ENCODE measurements around the gene NCF2.

Gene NCF2

DNA sequence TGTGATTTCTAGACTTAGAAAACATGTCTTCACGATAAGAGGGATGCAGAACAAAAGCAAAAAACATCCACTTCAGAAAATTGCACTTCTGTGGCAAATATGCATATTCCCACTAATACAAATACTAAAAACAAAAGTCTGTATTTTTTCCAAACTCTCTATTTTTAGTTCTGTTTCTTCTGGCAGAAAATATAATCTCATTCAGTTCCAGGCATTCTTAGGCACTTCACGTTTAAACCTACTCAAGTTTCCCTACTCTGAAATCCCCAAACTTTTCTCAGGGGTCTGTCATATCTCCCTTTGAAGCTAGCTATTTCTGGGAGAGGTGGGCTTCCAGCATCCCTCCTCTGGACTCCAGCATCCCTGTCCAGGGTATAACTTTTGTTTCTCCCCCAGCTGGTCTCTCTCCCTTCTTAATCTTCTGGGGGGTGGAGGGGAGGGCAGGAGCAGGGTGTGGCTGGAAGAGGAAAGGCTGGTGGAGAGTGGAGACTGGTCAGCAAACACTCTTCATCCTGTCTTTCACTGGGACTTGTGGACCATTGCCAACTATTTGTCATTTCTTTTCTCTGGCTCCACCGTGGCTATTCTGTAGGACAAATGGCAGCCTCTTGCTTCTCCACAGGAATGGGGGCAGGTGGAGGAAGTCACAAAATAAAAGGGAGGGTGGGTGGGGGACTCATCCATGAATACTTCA is 19.6 kb upstream of the NCF2 start:
- no peak for DNase-seq

GRCh38 chr1:183609313-183609712 is 19.1 kb upstream of the NCF2 start:
- no peak for DNase-seq

DNA sequence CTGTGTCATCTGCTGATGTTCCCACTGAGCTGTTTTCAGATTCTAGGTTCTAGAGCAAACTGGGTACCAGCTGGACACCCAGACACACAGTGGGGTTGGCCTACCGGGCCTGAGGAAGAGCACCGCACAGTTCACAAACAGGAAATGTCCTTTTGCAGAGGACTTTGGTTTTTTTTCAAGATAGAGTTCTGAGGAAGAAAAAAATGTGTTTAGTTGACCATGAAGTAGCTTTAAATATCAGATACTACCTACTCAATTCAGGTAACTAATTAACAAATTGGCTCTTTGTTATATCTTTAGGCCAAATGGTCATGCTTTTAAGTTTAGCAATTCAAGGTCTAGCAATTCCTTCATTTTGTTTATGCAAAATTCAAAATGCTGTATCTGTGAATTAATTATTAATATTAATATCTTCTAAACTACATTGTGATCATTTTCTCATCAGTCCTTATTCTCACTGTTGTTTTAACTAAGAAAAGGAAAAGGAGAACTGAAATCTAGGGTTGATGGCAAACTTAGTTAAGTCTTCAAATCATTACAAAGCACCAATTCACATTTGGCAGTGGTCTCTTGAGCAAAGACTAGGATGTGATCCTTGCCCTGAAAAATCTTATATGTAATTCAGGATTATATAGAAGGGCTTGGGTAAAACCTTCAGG is 17.2 kb upstream of the NCF2 start:
- DNase-seq = no peak

DNA sequence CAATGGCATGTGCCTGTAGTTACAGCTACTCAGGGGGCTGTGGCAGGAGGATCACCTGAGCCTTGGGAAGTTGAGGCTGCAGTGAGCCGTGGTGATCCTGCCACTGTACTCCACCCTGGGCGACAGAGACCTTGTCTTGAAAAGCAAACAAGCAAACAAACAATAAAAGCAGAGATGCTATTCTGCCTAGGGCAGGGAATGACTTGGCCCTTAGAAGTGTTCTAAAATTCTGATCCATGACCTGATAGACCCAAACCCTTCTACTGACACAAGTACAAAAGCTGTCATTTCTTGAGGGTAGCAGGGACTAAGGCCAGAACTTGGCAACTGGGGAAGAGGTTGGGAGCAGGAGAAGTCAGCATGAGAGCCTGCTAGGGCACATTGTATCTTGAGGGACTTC is 15.6 kb upstream of the NCF2 start:
- no peak for DNase-seq

GRCh38 chr1:183604815-183605214 is 14.6 kb upstream of the NCF2 start:
- DNase-seq = no peak

DNA sequence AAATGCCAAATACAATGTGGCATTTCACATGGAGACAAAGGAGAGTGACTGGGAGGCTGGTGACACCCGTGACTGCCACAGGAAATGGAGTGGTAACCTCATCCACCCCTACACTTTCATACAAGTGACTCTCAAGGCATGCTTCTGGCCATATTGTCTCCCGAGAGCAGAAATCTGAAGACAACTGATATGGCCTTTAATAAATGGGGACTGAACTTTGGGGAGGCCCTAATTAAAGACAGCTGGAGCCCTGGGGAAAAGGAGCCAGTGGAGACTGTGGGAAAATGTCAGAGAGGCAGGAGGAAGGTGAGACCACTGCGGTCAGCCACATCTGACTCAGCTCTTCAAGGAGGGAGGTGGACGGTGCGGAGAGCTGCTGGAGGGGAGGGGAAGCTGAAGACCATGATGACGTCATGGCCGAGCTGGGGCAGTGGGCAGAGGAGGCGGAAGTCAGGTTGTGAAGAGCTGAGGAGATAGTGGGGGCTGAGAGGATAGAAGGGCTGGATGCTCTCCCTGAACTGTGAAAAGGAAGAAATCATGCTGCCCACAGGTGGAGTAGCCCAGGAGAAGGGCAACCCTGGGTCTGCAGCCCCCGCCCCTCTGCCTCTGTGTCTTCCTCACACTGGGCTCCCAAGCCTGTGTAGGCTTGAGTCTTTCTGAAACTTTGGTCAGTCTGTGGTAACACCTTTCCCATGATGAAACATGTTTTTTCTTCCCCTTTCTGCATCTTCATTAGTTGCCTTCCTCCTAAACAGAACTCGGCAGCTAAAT is 14.0 kb upstream of the NCF2 start:
- no peak for DNase-seq

GRCh38 chr1:183602510-183602909 is 12.3 kb upstream of the NCF2 start:
- DNase-seq = no peak

DNA sequence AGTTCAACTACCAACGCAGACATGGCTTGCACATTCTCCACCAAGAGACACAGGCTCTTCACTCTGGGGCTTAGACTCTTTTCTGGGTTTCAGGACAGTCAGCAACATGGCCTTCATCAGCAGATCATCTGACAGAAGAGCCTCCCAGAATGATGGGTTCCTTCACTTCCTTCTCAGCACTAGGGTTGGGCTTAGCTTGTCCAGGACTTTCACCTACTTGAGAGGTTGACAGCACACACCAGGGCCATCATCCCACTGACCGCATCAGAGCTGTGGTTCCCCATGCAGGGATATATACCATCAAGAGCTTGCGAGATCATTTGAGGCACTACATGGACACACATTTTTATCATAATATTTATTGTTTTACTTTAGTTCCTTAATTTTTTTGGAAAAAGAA is 10.4 kb upstream of the NCF2 start:
- DNase-seq = no peak

- DNase-seq = no peak
Measured at GRCh38 chr1:183600136-183600535, 9.9 kb upstream of the NCF2 start.

DNA sequence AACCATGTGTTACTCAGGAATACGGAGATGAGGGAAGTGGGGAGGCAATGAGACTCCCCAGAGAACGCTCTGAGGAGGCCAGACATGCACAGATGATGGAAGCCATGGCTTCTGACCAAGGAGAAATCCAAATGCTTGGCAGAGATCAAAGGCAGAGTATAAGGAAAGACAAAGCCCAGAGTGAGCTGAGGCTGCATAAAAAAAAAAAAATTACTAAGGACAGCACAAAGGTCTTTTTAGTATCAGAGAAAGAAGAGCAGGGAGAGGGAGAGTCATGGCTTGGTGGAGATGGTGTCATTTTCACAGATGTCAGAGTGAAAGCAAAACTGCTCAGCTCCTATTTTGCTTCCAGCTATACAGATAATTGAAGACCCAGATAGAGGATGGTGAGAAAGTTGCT is 8.1 kb upstream of the NCF2 start:
- no peak for DNase-seq

DNA sequence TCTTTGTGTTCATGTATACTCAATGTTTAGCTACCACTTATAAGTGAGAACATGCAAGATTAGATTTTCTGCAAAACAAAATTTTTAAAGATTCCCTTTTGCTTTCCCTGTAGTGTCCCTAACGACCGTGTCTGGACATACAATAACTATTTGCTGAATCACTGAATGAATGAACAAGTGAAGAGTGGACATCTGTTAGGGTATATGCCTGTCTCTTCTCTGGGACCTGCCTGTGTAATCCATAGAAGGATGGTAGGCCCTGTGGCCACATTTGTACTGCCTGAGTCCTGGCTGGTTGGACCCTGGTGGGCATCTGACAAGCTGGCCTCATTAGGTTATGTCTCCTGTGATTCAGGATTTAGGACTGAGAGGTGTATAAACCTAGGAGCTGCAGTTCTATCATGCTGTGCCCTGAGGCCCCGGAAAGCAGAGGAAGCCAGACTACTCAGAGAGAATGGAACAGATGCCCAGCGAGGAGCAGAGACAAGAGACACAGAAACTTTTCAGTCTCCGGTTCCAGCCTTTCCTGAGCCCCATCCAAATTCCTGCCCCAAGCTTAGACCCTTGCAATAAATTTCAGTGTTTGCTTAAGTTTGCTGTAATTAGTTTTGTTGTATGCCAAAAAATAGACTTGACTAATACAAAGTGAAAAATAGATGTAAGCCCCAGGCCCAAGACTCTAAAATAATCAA is 7.5 kb upstream of the NCF2 start:
- no peak for DNase-seq

DNA sequence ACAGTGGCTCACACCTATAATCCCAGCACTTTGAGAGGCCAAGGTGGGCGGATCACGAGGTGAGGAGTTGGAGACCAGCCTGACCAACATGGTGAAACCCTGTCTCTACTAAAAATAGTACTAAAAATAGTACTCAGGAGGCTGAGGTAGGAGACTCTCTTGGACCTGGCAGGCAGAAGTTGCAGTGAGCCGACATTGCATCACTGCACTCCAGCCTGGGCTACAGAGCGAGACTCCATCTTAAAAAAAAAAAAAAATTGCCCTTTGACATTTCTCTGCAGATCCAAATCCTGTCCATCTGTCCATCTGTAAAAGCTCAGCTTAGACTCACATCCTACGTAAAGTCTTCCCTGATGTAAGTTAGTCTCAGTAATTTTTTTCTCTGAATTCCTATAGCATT is 6.2 kb upstream of the NCF2 start:
- no peak for DNase-seq

DNA sequence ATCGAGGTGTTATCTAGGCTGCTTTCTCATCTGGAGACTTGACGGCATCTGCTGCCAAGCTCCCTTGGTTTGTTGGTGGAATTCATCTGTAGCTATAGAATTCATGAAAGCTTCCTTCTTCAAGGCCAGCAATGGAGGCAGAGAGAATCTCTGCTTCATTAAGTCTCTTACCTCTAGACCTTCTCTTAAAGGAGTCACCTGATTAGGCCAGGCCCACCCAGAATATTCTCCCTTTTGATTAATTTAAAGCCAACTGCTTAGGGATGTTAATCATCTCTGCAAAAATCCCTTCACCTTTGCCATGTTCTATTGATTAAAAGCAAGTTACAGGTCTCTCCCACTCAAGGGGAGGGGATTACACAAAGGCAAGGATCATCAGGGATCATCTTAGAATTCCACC is 5.3 kb upstream of the NCF2 start:
- DNase-seq = no peak

GRCh38 chr1:183593356-183593755 is 3.1 kb upstream of the NCF2 start:
- no peak for DNase-seq

GRCh38 chr1:183592733-183593132 is 2.5 kb upstream of the NCF2 start:
- DNase-seq = no peak

DNA sequence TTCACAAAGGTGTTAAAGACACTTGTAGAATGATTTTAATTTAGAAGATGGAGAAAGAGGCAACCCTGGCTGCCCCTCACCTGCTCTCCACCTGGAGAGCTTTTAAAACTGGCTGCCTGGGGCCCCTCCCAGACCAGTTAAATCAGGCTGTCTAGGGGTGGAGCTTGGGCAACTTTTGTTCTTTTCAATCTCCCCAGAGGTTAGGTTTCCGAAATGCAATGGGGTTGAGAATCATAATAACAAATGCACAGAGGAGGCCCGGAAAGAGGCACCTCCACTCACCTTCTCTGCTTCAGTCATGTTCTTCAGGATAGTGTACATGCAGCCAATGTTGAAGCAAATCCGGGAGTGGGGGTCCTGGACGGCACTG is 400 bp downstream of the NCF2 start:
- DNase-seq = no peak

GRCh38 chr1:183589384-183589783 is 875 bp downstream of the NCF2 start:
- DNase-seq = no peak

- no peak for DNase-seq
Measured at GRCh38 chr1:183588827-183589226, 1.4 kb downstream of the NCF2 start.

DNA sequence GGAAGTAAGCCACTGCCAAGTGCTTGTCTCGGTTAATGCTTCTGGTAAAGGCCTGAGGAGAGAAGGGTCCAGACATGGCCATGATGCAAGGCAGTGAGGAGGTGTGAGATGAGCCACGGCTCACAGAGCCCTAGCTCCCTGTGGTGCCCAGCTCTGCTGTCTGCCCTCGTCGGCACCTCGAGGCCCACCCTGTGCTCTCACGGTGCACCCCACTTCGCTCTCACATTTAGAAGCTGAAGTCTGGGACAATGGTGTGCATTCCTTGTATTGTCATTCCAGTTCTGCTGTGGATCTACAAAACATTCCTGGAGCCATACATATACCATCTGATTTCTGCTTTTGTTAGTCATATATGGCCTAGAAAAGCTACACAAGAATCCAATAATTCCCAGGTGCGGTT is 3.3 kb downstream of the NCF2 start:
- no peak for DNase-seq

- no peak for DNase-seq
Measured at GRCh38 chr1:183586455-183586854, 3.8 kb downstream of the NCF2 start.

DNA sequence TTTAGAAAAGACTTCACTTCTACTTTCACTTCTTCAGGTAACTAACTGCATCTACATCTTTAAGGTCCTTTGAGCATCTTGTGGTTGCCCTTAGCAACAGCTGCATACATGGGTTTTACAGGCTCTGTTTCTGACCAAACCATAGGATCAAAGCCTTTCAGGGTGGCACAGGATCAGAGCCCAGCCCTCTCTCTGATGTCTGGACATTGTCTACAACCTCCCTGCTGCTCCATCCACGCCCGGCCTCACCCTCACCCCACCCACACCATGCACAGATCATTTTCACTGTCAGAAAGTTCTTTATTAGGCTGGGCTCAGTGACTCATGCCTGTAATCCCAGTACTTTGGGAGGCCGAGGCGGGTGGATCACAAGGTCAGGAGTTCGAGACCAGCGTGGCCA is 5.2 kb downstream of the NCF2 start:
- DNase-seq = no peak

DNA sequence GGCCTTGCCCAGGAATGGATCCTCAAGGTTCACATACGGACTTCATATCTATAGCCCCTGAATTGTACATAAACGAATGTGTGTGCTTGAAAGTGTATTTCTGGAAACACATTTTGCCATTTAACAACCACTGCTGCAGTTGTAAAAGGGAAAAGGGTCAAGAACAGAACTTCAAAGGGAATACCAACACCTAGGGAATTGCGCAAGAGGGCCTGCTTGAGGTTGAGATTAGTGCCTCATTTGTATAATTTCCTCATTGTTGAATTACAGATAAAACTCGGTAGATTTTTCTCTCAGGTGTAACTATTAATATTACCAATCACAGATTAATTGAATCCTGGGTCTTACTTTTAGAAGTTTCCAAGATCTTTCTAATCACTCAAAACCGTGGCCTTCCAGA is 6.1 kb downstream of the NCF2 start:
- no peak for DNase-seq

DNA sequence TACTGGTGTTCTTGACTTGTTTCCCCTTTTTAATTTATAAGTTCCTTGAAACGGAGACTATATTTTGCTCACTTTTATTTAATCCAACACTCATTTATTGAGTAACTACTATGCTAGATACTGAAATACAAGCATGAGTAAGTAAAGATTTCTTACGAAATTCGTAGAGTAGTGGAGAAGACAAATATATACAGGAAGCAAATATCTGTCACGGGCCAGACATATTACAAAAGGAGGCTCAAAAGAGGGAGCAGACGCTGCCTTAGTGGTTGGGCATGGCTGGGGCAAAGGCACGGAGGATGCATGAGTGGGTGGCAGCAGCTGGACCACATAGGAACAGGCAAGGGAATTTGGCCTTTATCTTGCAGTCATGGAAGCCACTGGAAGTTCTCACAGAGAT is 6.8 kb downstream of the NCF2 start:
- DNase-seq = no peak
